ENCODE measurements around the gene MINDY2. TPM values are rescaled to one million over a fixed set of nuclear protein-coding genes. Genes with fewer than 3 reads are reported as not detected.

The MINDY2 gene
- total RNA-seq, 1 experiment from 2014 or later, result 25.5 TPM

GRCh38 chr15:58734859-58735258 is 36.2 kb upstream of the MINDY2 start:
- no peaks in the 10 kb centered on the region for H3K27me3 ChIP-seq (replicated peaks; ENCODE audit: control insufficient read depth, insufficient read depth, low read length)
- H3K4me3 ChIP-seq (ENCODE audit: low read depth, low read length), result no peak overlapping the region
- peak overlapping the region; percentile 25 for H3K27ac Mint-ChIP-seq (ENCODE audit: unreplicated experiment)
- no TSS peak for BruUV-seq (replicated peaks)
- peaks cover 16% of the 10 kb centered on the region for H3K4me1 ChIP-seq
- peaks cover 5% of the 10 kb centered on the region for H3K36me3 Mint-ChIP-seq (ENCODE audit: insufficient read depth, unreplicated experiment)
- no peak overlapping the region for H3K4me3 Mint-ChIP-seq (ENCODE audit: unreplicated experiment)
- H3K36me3 ChIP-seq (ENCODE audit: control insufficient read depth, insufficient read depth, low read length), result no peaks in the 10 kb centered on the region
- DNase-seq, result peak; percentile 29 to 47
- no peaks in the 10 kb centered on the region for H3K9me3 ChIP-seq
- intact Hi-C loops (cut with micrococcal nuclease; ENCODE audit: unreplicated experiment), result no loop called here
- no peaks in the 10 kb centered on the region for H3K27me3 Mint-ChIP-seq (ENCODE audit: insufficient read depth, unreplicated experiment)
- no peak for TF ChIP-seq CTCF (IDR thresholded peaks at IDR 0.05; ENCODE audit: insufficient read depth in 1 of 2, low read depth in 1 of 2, low read length in 1 of 2, severe bottlenecking in 1 of 2, unreplicated experiment in 1 of 2)
- ChIA-PET POLR2A (interaction anchor here (0.8 kb wide), 1 partner anchor 15 kb away, joined by 30 read pairs; the partner anchor contains the start of gene ADAM10), CTCF (interaction anchor here (1.3 kb wide), 1 partner anchor 16 kb away, joined by 4 read pairs; no protein-coding TSS in a partner anchor)
- H3K4me1 Mint-ChIP-seq (ENCODE audit: low read depth, unreplicated experiment), result peaks cover 20% of the 10 kb centered on the region
- no peaks in the 10 kb centered on the region for H3K9me3 Mint-ChIP-seq (ENCODE audit: unreplicated experiment)

GRCh38 chr15:58736018-58736643 is 35.0 kb upstream of the MINDY2 start:
- TF ChIP-seq CTCF (IDR thresholded peaks at IDR 0.05; ENCODE audit: insufficient read depth in 1 of 2, low read depth in 1 of 2, low read length in 1 of 2, severe bottlenecking in 1 of 2, unreplicated experiment in 1 of 2), result no peak
- no peaks in the 10 kb centered on the region for H3K9me3 Mint-ChIP-seq (ENCODE audit: unreplicated experiment)
- intact Hi-C loops (cut with micrococcal nuclease; ENCODE audit: unreplicated experiment), result no loop called here
- H3K4me1 Mint-ChIP-seq (ENCODE audit: low read depth, unreplicated experiment), result peaks cover 20% of the 10 kb centered on the region
- H3K4me3 Mint-ChIP-seq (ENCODE audit: unreplicated experiment), result no peak overlapping the region
- Histone ChIP-seq H3K36me3 (ENCODE audit: control insufficient read depth, insufficient read depth, low read length) (no peaks in the 10 kb centered on the region), H3K9me3 (no peaks in the 10 kb centered on the region), H3K4me1 (peaks cover 16% of the 10 kb centered on the region), H3K27me3 (replicated peaks; ENCODE audit: control insufficient read depth, insufficient read depth, low read length) (no peaks in the 10 kb centered on the region), H3K4me3 (ENCODE audit: low read depth, low read length) (no peak overlapping the region)
- H3K27ac Mint-ChIP-seq (ENCODE audit: unreplicated experiment), result no peak overlapping the region
- DNase-seq, result no peak
- POLR2A ChIA-PET, result no interaction called here
- BruUV-seq (replicated peaks), result no TSS peak
- H3K36me3 Mint-ChIP-seq (ENCODE audit: insufficient read depth, unreplicated experiment), result peaks cover 5% of the 10 kb centered on the region
- H3K27me3 Mint-ChIP-seq (ENCODE audit: insufficient read depth, unreplicated experiment), result no peaks in the 10 kb centered on the region
- CTCF ChIA-PET, result no interaction called here

- no peaks in the 10 kb centered on the region for H3K27me3 ChIP-seq (replicated peaks; ENCODE audit: control insufficient read depth, insufficient read depth, low read length)
- intact Hi-C loops (cut with micrococcal nuclease; ENCODE audit: unreplicated experiment), result no loop called here
- BruUV-seq (replicated peaks), result no TSS peak
- ChIA-PET POLR2A (no interaction called here), CTCF (no interaction called here)
- no peak overlapping the region for H3K4me3 ChIP-seq (ENCODE audit: low read depth, low read length)
- Mint-ChIP-seq H3K4me3 (ENCODE audit: unreplicated experiment) (no peak overlapping the region), H3K9me3 (ENCODE audit: unreplicated experiment) (no peaks in the 10 kb centered on the region), H3K27ac (ENCODE audit: unreplicated experiment) (no peak overlapping the region), H3K27me3 (ENCODE audit: insufficient read depth, unreplicated experiment) (no peaks in the 10 kb centered on the region), H3K4me1 (ENCODE audit: low read depth, unreplicated experiment) (peaks cover 26% of the 10 kb centered on the region), H3K36me3 (ENCODE audit: insufficient read depth, unreplicated experiment) (no peaks in the 10 kb centered on the region)
- no peaks in the 10 kb centered on the region for H3K36me3 ChIP-seq (ENCODE audit: control insufficient read depth, insufficient read depth, low read length)
- peaks cover 16% of the 10 kb centered on the region for H3K4me1 ChIP-seq
- no peak for DNase-seq
- TF ChIP-seq CTCF (IDR thresholded peaks at IDR 0.05; ENCODE audit: insufficient read depth in 1 of 2, low read depth in 1 of 2, low read length in 1 of 2, severe bottlenecking in 1 of 2, unreplicated experiment in 1 of 2), result no peak
- no peaks in the 10 kb centered on the region for H3K9me3 ChIP-seq
Observed at GRCh38 chr15:58737298-58737697, 33.8 kb upstream of the MINDY2 start.

All from Caco-2 (cell line).